Loucy (cell line): Measurements from ENCODE around the gene NUP205.

Experiments
- CTCF ChIP-seq: fragments of 200-600 bp; sonication (generic); conservative IDR thresholded peaks from 2 replicates; pipeline ENCODE4 v1.5.1; 2014; ENCODE audit warnings: mild to moderate bottlenecking, antibody characterized with exemption, low read length
- EZH2phosphoT487 ChIP-seq: fragments of 200-600 bp; IDR thresholded peaks from 2 replicates; pipeline ENCODE4 v1.6.1; 2018; ENCODE audit warnings: antibody characterized with exemption, mild to moderate bottlenecking, moderate library complexity, borderline replicate concordance

DNA sequence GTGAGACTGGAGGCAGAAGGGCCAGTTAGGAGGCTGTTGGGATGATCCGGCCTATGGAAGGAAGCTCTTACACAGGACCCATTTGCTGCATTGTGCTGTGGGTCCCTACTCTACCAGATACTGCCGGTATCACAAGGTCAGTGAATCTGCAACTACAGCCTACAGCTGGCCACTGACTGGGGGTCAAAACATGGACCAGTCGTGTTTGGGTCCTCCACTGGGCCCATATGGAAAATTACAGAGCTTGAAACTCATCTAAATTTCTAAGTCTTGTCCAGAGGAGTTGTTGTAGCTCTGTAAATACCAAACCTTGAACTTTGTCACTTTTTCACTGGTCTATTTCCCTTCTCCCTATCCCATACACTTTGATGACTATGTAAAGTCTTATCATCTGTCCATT lies 5.6 kb upstream of the NUP205 start:
- TF ChIP-seq CTCF (no peak), EZH2phosphoT487 (no peak)
